Muscle of leg (tissue), 11 donors: ENCODE measurements around the gene PLEKHA4. TPM values are rescaled to one million over a fixed set of nuclear protein-coding genes. Genes with fewer than 3 reads are reported as not detected.

Source experiments
- DNase-seq: peaks from one replicate; pipeline ENCODE4 v3.0.0; 2013
- H3K27ac ChIP-seq: one replicate; pipeline ENCODE4 v1.5.1; 2013; ENCODE audit warnings: mild to moderate bottlenecking, low read length, control low read depth
- H3K27me3 ChIP-seq: one replicate; pipeline ENCODE4 v1.6.1; 2013; ENCODE audit warnings: low read length; ENCODE audit not compliant: control insufficient read depth, insufficient read depth
- H3K36me3 ChIP-seq: one replicate; pipeline ENCODE4 v1.6.1; 2013; ENCODE audit warnings: low read length; ENCODE audit not compliant: control insufficient read depth, insufficient read depth
- H3K4me1 ChIP-seq: one replicate; pipeline ENCODE4 v1.6.1; 2013; ENCODE audit warnings: low read length; ENCODE audit not compliant: control insufficient read depth, insufficient read depth
- H3K4me3 ChIP-seq: one replicate; pipeline ENCODE4 v1.5.1; 2013; ENCODE audit warnings: low read length, control low read depth
- H3K9me3 ChIP-seq: replicated peaks from 2 replicates; pipeline ENCODE4 v1.6.1; 2013; ENCODE audit warnings: low read depth, low read length; ENCODE audit not compliant: control insufficient read depth
- WGBS: methylation state at CpG from one replicate; pipeline ENCODE4 v1.1.5; 2013; ENCODE audit warnings: missing lambda C conversion rate; ENCODE audit not compliant: insufficient coverage; 5-methylcytosine and 5-hydroxymethylcytosine counted together
- polyA plus RNA-seq, 8 donors: library from polyadenylated mRNA; unstranded; fragments of 120-200 nt; gene quantifications; one replicate each; pipeline versions ENCODE4 v1.2.1 to v1.2.3, GENCODE V29; 2013; ENCODE audit warnings: inconsistent platforms in 1 of 8, low replicate concordance in 1 of 8; ENCODE audit not compliant: insufficient read length in 8 of 8, insufficient read depth in 1 of 8
- total RNA-seq: library from RNA; stranded (reverse); fragments of 120-200 nt; gene quantifications from one replicate; pipeline ENCODE4 v1.2.4, GENCODE V29; 2013

The PLEKHA4 gene
- total and polyA plus RNA-seq, 9 donors: 18.7 to 59.0 (median 37.8) TPM

DNA sequence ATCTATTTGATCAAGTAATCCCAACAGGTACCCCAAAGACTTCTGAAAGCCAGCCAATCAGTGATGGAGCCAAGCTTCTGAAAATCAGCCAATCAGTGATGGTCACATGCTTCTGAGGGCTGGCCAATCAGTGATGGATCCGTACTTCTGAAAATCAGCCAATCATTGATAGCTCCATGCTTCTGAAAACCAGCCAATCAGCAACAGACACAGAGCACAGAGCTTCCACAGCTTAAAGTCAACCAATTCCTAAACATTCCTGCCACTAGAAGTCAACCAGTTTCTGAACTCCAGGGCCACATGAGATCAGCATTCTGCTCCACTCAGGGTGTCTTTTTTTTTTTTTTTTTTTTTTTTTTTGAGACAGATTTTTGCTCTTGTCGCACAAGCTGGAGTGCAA is 23.9 kb downstream of the PLEKHA4 start:
- Histone ChIP-seq H3K36me3 (peaks cover 53% of the 10 kb centered on the region), H3K4me3 (no peak overlapping the region), H3K27me3 (no peaks in the 10 kb centered on the region), H3K9me3 (no peaks in the 10 kb centered on the region), H3K4me1 (no peaks in the 10 kb centered on the region), H3K27ac (no peak overlapping the region)
- peak; percentile 47 for DNase-seq
- 87% methylated on average over 2 of the region's 2 CpGs for WGBS

DNA sequence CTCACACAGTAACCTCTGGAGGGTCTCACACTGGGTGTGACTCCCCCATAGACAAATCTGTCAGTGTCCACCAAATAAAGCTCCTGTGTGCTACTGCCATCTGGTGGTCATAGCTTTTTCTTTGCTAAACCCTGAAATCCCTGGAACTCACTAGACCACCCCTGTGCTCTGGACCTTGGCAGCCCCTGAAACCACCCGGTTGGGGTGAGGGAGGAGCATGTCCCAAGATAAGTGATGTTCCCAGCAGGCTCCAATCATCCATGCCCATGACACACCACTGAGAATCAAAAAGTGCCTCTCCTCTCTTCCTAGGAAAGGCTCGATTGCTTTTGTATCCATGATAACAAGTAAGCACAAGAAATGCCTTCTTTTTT is 25.6 kb downstream of the PLEKHA4 start:
- Histone ChIP-seq H3K27ac (no peak overlapping the region), H3K4me3 (no peak overlapping the region), H3K36me3 (peaks cover 53% of the 10 kb centered on the region), H3K27me3 (no peaks in the 10 kb centered on the region), H3K9me3 (no peaks in the 10 kb centered on the region), H3K4me1 (no peaks in the 10 kb centered on the region)
- DNase-seq: peak; percentile 76
- WGBS: no CpG with 5 or more reads among the region's 2 CpGs

DNA sequence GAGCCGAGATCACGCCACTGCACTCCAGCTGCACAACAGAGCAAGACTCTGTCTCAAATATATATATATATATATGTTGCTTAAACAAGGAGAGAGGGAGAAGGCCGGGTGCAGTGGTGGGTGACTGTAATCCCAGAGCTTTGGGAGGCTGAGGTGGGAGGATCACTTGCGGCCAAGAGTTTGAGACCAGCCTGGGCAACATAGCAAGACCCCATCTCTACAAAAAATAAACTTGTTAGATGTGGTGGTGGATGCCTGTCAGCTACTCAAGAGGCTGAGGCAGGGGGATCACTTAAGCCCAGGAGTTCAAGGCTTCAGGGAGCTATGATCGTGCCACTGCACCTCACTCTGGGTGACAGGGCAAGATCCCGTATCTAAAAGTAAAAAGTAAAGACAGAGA is 26.8 kb downstream of the PLEKHA4 start:
- 82% methylated on average over 2 of the region's 6 CpGs for WGBS
- Histone ChIP-seq H3K4me1 (peaks cover 5% of the 10 kb centered on the region), H3K27me3 (no peaks in the 10 kb centered on the region), H3K9me3 (no peaks in the 10 kb centered on the region), H3K27ac (no peak overlapping the region), H3K4me3 (no peak overlapping the region), H3K36me3 (peaks cover 41% of the 10 kb centered on the region)
- no peak for DNase-seq

DNA sequence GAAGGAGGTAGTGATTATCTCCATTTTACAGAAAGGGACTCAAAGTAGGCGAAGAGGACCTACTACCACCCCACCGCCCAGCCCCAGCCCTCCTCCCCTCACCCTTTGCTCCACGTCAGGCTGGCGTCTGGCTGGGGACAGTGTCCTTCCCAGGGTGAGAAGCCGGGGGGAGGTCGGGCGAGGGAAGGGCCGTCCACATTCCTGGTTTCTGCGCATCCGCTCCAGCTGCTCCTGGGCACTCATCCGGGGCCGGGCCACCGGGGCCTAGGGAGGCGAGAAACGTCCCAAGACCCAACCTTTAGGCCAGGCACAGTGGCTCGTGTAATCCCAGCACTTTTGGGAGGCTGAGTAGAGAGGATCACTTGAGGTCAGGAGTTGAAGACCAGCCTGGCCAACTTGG is 27.4 kb downstream of the PLEKHA4 start:
- no peaks in the 10 kb centered on the region for H3K27me3 ChIP-seq
- 95% methylated on average over 8 of the region's 16 CpGs for WGBS
- peaks cover 10% of the 10 kb centered on the region for H3K4me1 ChIP-seq
- H3K4me3 ChIP-seq: no peak overlapping the region
- H3K9me3 ChIP-seq: no peaks in the 10 kb centered on the region
- no peak overlapping the region for H3K27ac ChIP-seq
- H3K36me3 ChIP-seq: peaks cover 38% of the 10 kb centered on the region
- DNase-seq: no peak

DNA sequence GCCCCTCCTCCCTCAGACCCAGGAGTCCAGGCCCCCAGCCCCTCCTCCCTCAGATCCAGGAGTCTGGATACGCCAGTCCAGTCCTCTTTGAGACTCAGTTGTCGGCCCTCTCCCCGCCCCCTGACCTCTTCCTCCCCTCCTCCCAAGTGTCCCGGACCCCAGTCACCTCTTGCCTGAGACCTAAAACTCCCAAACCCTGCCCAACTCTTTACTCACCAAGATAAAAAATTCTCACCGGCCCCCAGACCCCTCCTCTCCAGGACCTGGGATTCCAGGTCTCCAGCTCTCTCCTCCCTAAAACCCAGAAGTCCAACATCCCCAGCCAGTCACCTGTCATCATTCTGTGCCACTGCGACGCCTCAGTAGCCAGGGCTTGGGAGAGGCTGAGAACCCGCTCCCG is 30.7 kb downstream of the PLEKHA4 start:
- H3K4me3 ChIP-seq: no peak overlapping the region
- H3K36me3 ChIP-seq: peaks cover 29% of the 10 kb centered on the region
- WGBS: 67% methylated on average over 4 of the region's 9 CpGs
- no peak overlapping the region for H3K27ac ChIP-seq
- peaks cover 14% of the 10 kb centered on the region for H3K4me1 ChIP-seq
- no peak for DNase-seq
- no peaks in the 10 kb centered on the region for H3K27me3 ChIP-seq
- no peaks in the 10 kb centered on the region for H3K9me3 ChIP-seq

DNA sequence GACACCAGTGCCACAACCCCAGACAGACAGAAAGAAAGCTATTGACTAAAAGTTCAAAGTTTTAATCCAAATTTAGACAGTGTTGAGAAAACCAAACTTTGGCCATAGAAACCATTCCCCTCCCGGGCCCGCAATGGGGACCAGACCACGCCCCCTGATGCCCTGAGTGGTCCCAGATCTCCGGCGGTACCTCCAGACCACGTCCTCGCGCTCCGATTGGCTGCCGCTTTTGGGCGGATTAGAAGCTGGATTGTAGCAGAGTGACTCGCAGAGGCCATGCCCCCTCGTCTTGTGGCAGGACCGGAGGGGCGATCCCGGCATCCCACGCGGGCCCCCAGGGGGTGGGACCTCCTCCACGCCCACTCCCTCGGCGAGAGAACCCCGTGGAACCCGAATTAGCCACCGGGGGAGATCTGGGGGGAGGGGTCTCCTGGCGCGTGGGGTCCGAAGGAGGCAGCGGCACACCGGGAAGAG is 31.3 kb downstream of the PLEKHA4 start:
- peak overlapping the region; percentile 72 for H3K27ac ChIP-seq

DNA sequence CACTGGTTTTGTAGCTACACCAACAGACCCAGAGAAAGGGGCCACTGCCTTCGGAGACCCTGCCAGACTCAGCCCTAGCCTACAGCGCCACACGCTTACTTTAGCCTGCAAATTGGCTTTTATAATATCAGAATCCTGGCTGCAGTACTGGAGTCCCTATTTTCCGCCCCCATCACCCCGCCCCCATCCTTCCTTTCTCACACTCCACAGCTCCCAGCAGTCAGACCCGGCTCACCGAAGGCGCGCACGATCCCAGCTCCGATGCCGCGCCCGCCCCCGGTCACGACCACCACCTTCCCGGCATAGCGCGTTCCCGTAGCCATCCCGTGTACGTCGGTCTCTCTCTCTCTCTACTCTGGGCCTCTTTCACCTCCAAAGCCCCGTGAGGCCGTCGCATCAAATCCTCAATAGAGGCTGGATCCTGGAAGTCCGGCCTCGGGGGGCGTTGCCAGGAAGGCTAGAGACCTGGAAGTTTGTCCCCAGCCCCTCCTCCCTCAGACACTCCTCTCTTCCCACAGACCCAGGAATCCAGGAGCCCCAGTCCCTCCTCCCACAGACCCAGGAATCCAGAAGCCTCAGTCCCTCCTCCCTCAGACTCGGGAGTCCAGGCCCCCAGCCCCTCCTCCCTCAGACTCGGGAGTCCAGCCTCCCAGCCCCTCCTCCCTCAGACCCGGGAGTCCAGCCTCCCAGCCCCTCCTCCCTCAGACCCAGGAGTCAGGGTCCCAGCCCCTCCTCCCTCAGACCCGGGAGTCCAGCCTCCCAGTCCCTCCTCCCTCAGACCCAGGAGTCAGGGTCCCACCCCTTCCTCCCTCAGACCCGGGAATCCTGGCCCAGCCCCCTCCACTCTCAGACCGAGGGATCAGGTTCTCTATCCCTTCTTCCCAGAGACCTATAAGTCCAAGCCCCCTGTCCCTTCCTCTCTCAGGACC is 32.1 kb downstream of the PLEKHA4 start, which contains the start of gene HSD17B14:
TSS of gene HSD17B14 (minus strand) at position 403 of the 929 bp plus-strand sequence. CDS start at position 323, 80 bp downstream.
- Histone ChIP-seq H3K4me1 (peaks cover 14% of the 10 kb centered on the region), H3K27ac (peak within 1 kb of the TSS; percentile 72), H3K27me3 (no peaks in the 10 kb centered on the region), H3K36me3 (peaks cover 31% of the 10 kb centered on the region), H3K9me3 (no peaks in the 10 kb centered on the region), H3K4me3 (peak within 1 kb of the TSS; percentile 37)
- peak; percentile 60 for DNase-seq
- 7% methylated on average over 35 of the region's 35 CpGs for WGBS

More for the DNA sequence above, 31.3 kb downstream of the PLEKHA4 start:
- no peaks in the 10 kb centered on the region for H3K27me3 ChIP-seq
- DNase-seq: peak; percentile 87
- no peaks in the 10 kb centered on the region for H3K9me3 ChIP-seq
- peaks cover 14% of the 10 kb centered on the region for H3K4me1 ChIP-seq
- peaks cover 31% of the 10 kb centered on the region for H3K36me3 ChIP-seq
- H3K4me3 ChIP-seq: peak overlapping the region; percentile 37
- 11% methylated on average over 5 of the region's 29 CpGs for WGBS

DNA sequence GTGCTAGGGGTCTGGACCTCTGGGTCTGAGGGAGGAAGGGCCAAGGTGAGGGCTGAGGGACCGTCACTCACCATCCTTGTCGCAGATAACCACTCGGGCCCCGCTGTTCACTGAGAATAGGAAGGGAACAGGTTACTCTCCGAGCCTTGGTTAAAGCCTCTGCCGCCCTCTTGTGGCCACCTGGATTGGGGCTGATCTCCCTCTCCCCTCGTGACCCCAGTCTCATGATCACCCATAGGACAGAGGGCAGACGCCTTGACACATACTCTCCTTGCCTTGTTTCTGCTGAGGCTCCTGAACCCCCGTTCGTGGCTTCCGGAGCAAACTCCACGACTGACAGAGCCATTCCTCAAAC is 32.7 kb downstream of the PLEKHA4 start:
- peak; percentile 88 for DNase-seq
- no peaks in the 10 kb centered on the region for H3K27me3 ChIP-seq
- WGBS: 7% methylated on average over 12 of the region's 12 CpGs
- H3K36me3 ChIP-seq: peaks cover 36% of the 10 kb centered on the region
- peak overlapping the region; percentile 72 for H3K27ac ChIP-seq
- peaks cover 14% of the 10 kb centered on the region for H3K4me1 ChIP-seq
- peak overlapping the region; percentile 20 for H3K4me3 ChIP-seq
- no peaks in the 10 kb centered on the region for H3K9me3 ChIP-seq

DNA sequence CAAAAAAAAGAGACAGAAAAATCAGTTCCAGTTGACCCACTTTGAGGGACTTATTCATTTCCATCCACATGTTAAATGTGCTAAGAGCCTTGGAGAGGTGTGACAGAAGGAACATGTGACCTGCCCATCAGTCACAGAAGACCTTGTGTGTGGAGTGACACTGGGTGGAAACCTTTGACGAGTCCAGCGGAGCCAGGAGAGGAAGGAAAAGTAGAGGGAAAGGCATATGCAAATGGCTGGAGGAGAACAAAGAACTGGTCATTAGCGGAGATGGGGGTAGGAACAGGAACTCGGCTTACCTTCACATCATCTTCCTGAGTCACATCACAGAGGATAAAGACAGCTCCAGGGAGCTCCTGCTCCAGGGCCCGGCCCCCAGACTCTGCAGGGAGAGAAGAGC is 34.4 kb downstream of the PLEKHA4 start:
- H3K4me1 ChIP-seq: peaks cover 14% of the 10 kb centered on the region
- 58% methylated on average over 2 of the region's 5 CpGs for WGBS

DNA sequence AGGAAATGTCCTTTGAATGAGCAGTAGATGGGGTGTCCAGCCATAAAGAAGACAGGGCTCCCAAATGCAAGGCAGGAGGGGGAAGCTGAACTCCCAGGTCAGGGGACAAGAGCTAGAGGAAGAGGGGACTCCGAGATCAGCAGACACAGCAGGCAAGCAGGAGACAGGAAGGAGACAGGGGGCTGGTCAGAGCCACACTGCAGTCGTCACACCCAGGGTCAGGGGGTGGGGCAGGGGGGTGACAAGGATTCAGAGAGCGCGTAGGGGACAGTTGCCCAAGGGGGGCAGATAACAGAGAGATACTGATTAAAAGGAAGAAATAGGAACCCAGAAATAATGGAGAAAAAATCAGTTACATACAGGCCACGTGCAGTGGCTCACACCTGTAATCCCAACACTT is 35.4 kb downstream of the PLEKHA4 start:
- WGBS: 74% methylated on average over 5 of the region's 5 CpGs
- H3K4me3 ChIP-seq: no peak overlapping the region
- no peak overlapping the region for H3K27ac ChIP-seq
- H3K9me3 ChIP-seq: no peaks in the 10 kb centered on the region
- peaks cover 28% of the 10 kb centered on the region for H3K36me3 ChIP-seq
- H3K27me3 ChIP-seq: no peaks in the 10 kb centered on the region
- DNase-seq: no peak
- H3K4me1 ChIP-seq: peaks cover 14% of the 10 kb centered on the region

More for the DNA sequence above, 34.4 kb downstream of the PLEKHA4 start:
- H3K27ac ChIP-seq: no peak overlapping the region
- no peaks in the 10 kb centered on the region for H3K27me3 ChIP-seq
- DNase-seq: no peak
- H3K4me3 ChIP-seq: no peak overlapping the region
- peaks cover 31% of the 10 kb centered on the region for H3K36me3 ChIP-seq
- no peaks in the 10 kb centered on the region for H3K9me3 ChIP-seq
